GM19099 (cell line): ENCODE results near the gene MAN2A2.

Experiments
- POLR2A ChIP-seq: IDR thresholded peaks from 3 replicates; pipeline ENCODE4 v1.6.1; 2011; ENCODE audit warnings: low read depth; ENCODE audit not compliant: insufficient read length; ENCODE audit errors: extremely low read depth

Gene MAN2A2

DNA sequence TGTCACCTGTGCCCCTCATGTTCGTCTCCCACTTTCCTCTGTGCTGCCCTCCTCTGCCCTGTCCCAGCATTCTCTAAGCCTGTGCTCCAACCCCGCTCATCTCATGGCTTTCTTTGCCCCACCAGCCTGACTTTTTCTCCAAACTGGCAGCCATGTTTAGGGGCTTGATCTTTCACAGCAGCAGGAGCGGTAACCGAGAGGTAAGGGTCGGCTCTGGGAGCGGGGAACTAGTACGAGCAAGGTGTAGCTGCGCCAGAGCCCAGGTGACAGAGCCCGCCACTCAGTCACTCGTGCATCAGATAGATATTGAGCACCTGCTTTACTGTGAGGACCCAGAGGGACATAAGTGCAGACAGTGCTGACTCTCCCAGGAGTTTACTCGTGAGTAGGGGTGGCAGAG is 13.4 kb downstream of the MAN2A2 start:
- no peak for TF ChIP-seq POLR2A

DNA sequence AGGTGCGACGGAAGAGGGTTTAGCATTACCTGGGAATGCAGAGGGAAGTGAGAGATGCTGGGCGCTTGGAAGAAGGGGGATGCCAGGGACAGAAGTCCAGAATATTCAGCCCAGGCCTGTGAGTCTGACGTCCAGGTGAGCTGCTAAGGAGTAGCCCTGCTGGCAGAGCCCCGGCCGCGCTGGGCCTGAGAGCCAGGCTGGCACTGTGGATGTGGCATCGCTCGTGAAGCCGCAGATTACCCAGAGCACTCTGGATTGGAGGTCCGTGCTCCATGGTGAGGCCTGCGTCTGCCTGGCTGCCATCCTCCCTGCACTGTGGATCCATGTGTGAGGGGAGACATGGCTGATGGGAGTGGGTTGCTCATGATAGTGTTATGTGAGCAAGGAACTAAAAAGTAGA is 14.5 kb downstream of the MAN2A2 start:
- no peak for TF ChIP-seq POLR2A

DNA sequence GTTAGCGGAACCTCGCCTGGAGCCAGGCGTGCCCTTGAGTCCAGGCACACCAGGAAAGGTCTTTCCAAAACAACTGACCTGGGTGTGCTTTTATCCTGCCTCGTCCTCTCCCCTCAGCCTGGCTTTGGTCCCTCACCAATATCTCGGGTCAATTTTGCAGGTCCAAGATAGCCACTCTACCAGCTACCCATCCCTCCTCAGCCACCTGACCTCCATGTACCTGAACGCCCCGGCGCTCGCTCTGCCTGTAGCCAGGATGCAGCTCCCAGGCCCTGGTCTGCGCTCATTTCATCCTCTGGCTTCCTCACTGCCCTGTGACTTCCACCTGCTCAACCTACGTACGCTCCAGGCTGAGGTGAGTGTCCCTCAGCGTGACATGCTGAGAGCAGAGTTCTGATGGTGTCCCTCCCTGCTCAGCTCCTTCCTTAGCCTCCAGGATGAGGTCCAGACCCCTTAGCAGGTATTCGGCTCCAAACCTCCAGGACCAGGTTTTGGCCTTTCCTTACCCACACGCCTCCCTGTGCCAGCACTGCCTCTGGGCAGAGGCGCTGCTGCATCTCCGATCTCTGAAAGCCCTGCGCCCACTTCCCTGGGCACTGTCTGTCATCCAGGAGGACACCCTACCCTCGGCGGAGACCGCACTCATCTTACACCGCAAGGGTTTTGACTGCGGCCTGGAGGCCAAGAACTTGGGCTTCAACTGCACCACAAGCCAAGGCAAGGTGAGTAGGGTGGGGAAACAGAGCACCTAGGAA is 15.1 kb downstream of the MAN2A2 start:
- no peak for TF ChIP-seq POLR2A

DNA sequence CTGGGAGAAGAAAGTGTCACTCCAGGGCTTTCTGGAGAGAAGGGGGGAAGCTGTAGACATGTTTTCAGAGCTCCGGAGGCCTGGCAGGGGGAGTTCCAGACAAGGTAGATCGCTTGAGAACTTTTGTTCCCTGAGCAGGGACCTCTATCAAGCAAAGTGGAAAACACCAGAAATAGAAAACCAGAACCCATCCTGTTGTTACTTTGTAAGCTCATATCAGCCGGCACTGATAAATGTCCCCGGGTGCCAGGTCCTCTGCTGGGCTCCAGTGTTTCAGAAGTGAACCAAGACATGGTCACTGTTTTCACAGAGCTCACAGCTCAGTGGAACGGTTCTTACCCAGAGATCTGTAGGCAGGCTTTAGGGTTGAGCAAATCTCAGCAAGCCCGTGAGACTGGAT is 15.7 kb downstream of the MAN2A2 start:
- TF ChIP-seq POLR2A: no peak

DNA sequence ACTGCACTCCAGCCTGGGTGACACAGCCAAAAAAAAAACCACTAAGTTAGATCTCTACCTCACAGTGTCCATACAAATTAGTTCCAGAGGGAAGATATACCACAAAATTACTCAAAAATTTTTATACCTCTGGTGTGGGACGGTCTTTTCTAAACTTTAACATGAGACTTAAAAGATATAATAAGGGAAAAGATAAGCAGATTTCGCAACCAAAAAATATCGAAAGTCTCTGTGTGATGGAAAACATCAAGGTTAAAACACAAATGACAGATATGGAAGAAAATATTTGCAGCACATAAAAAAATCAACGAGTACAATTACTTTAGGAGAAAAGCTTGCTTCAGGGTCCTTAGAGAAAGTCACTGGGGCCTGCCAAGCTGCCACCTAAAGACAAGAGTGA is 18.8 kb downstream of the MAN2A2 start:
- no peak for TF ChIP-seq POLR2A

DNA sequence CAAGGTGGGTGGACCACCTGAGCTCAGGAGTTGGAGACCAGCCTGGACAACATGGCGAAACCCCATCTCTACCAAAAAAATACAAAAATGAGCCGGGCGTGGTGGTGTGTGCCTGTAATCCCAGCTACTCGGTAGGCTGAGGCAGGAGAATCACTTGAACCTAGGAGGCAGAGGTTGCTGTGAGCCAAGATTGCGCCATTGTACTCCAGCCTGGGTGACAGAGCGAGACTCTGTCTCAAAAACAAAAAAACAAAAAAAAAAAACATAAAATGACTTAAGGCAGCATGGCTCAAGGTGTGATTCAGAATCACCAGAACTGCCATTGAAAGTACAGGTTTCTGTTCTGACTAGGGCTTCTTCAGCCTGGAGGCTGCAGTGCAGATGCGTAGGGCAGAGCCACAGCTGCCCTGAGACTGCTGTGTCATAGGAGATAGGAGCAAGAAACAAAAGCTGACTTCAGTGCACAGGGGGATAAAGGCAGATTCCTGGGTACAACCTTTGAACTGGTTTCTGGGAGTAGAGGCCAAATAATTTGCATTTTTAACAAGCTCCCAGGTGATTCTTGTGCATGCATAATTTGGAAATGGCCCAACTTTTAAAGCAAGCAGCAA is 19.7 kb downstream of the MAN2A2 start:
- TF ChIP-seq POLR2A: peak; percentile 17

DNA sequence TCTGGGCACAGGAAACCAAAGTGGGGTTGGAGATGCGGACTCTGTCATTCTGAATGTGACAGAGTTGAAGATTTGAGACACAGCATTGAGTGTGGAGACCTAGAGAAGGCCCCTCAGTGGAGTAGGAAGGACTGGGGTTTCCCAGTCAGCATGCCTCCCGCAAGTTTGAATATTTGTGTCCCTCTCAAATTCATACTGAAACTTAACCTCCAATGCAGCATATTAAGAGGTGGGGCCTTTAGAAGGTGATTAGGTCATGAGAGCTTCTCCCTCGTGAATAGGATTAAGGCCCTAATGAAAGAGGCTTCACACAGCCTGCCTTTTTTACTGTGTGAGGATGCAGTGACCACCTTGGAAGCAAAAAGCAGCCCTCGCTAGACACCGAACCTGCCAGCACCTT is 21.3 kb downstream of the MAN2A2 start:
- peak; percentile 29 for TF ChIP-seq POLR2A

DNA sequence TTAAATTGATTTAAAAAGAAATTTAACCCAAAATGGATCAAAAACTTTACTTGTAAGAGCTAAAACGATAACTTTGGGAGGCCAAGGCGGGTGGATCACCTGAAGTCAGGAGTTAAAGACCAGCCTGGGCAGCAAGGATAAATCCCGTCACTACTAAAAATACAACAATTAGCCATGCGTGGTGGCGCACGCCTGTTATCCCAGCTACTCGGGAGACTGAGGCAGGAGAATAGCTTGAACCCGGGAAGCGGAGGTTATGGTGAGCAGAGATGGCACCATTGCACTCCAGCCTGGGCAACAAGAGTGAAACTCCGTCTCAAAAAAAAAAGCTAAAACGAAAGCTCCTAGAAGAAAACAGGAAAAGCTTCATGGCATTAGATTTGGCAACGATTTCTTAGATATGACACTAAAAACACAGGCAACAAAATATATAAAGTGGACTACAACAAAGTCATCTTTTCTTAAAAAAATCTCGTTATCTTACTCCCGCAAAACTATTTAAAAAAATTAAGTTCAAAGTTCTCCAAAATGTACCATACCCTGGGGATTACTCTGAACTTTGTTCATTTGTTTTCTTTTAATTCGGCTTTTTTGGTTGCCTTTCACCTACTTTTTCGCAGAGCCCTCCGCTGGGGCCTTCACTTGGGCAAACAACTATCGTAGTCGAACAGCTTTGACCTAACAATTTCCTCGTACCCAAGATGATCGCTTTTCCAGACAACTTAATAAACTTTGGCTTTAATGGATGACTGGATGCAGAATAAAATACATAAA is 26.3 kb downstream of the MAN2A2 start:
- TF ChIP-seq POLR2A: no peak

DNA sequence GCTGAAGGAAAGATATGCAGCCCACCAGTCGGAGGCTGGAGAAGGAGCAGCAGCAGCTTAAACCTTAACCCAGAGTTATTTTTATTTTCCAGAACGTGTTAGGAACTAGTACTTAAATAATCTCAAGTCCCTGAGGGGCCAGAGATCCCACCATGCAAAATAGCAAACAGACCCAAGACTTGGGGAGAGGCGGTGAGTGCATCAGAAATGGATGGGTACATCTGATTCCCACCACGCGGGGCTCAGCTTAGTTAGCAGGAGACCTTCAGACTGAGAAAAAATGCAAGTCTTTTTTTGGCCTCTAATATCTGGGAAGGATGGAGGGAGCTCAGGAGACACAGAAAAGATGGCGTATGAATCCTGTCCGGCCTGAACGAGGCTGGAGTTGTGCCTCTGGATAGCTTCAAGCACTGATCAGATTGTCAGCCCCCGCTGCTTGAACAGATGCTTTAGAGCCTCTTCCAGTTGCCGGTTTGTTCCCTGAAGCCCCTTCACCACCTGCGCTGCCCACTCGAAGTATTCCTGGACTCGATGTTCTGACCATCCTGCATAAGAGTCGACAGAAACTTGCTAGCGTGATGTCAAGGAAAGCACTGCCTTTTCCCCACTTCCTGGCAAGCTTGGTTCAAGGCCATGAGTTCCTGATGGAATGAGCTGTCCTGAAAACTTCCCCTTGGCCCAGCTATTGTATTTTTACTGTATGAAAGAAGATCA is 27.9 kb downstream of the MAN2A2 start:
- peak; percentile 18 for TF ChIP-seq POLR2A

DNA sequence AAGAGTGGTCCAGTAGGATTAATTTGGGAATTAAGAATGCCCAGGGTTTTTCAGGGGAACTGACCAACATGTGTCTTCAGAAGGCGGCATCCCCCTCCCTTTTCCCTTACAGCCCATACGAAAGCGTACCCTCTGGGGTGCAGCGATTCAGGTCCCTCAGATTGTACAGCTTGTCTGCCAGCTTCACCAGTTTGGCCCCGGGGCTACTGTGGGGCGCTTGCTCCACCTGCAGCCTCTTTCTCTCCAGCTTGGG is 28.4 kb downstream of the MAN2A2 start:
- no peak for TF ChIP-seq POLR2A

DNA sequence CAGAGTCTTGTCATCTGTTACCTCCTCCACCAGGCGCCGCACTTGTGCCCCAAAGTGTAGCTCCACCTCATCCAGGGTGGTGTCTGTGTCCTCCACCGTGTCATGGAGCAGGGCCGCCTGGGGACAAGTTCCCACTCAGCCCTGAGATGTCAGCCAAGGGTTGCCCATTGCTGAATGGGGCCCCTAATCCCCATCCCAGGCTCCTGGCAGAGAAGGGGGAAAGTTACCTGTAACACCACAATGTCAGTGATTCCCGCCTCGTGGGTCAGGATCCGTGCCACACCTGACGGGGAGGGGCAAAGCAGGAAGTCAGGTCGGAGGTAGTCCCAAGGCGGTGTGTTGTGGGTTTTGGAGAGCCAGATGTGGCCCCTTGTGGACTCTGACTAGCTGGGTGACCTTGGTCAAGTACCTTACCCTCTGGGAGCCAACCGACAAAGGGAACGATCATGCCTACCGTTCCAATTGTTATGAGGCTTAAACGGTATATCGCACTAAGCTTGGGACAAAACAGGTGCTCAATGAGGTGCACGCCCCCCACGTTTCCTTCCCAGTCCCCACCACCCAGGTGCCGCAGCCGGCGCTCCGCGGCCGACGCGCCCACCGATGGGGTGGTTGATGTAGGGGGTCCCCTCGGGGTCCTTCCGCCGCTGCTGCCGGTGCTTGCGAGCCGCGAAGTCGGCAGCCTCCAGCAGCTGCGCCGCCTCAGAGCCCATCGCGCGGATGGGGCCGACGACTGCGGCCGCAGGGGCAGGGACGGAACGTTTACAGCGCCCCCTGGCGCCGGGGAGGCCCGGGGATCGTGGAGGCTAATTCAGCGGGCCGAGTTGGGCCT is 28.9 kb downstream of the MAN2A2 start, which contains the start of gene HDDC3:
Gene HDDC3, minus strand, starts transcription at position 722 of the 832 bp plus-strand sequence. Its CDS starts 9 bp downstream, at position 713.
- peak; percentile 82 for TF ChIP-seq POLR2A

DNA sequence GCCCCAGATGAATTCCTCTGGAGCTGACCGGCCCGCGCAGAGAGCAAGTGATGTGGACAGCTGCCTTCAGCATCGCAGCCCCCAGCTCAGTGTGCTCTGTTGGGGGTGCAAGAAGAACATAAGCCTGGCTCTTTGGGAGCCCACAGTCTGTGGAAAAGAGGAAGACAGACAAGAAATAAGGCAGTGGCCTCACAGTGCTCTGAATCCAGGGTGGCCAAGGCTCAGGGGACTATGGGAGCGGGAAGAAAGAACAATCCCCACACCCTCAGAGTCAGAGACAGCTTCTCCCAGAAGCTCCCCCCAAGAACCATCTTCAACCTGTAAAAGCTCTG is 29.5 kb downstream of the MAN2A2 start:
- no peak for TF ChIP-seq POLR2A

DNA sequence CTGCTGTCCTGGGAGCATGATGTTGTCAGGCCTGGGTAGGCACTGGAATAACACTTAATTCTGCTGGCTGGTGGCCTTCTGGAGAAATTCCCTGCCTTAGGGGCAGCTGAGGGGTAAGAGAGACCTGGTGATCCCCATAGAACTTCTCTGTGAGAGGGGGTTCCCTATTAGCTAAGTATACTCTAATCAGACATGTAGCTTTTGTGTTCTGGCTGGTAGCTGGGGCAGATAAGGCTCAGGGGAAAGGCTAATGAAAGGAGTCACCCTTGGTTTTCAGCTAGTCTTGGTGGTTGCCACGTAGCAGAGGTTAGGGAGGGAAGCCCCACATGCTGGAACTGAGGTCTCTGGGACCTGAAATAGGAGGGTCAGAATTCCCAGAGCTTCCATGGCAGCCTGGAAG is 30.2 kb downstream of the MAN2A2 start:
- no peak for TF ChIP-seq POLR2A

DNA sequence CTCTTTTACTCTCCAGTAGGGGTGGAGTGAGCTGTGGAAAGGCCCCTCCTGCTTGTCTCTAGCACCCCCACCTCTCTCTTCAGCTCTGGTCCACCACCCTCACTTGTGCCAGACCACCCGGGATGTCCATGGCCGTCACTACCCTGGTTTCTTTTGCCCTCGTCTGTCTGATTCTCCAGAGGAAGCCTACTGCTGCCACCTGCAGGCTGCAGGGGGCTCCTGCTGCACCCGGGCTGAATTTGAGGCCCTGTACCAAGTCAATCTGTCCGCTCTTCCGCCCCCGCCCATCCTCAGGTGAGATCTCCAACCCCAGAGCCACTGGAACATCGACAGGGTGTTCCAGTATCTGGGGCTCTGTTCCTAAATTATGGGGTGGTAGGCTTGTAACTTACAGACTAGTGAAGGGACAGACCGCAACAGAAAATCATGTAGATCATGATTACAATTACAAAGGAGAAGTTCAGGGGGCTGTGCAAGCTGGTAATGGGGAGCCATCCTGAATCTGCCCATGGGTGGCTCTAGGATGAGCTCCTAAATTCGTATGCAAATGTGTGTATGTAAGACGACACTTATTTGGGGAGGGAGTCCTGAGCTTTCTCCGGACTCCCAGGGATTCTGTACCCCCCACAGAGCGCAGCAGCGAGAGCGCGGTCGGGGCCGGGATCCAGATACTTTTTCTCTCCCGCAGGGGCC is 31.3 kb downstream of the MAN2A2 start:
- TF ChIP-seq POLR2A: no peak
